ENCODE measurements around the gene ADM2. TPM values are rescaled to one million over a fixed set of nuclear protein-coding genes. Genes with fewer than 3 reads are reported as not detected.

ADM2 gene
- total RNA-seq, 1 donor from 2014 or later: 23.0 TPM

- Mint-ChIP-seq H3K9me3 (ENCODE audit: unreplicated experiment) (no peaks in the 10 kb centered on the region), H3K4me3 (ENCODE audit: unreplicated experiment) (no peak overlapping the region), H3K4me1 (ENCODE audit: low read depth, unreplicated experiment) (peaks cover 4% of the 10 kb centered on the region), H3K36me3 (ENCODE audit: low read depth, unreplicated experiment) (peaks cover 5% of the 10 kb centered on the region), H3K27ac (ENCODE audit: unreplicated experiment) (no peak overlapping the region), H3K27me3 (ENCODE audit: low read depth, unreplicated experiment) (no peaks in the 10 kb centered on the region)
- Histone ChIP-seq H3K79me2 (ENCODE audit: insufficient read depth, low read length) (peaks cover 35% of the 10 kb centered on the region), H2AFZ (ENCODE audit: low read depth, low read length) (no peak overlapping the region), H3K4me2 (ENCODE audit: low read length) (no peak overlapping the region), H3K9me3 (ENCODE audit: insufficient read depth, low read depth, low read length) (no peaks in the 10 kb centered on the region), H3K4me1 (ENCODE audit: insufficient read depth, low read length) (peaks cover 16% of the 10 kb centered on the region), H4K20me1 (ENCODE audit: insufficient read depth, low read length) (peaks cover 30% of the 10 kb centered on the region), H3K27ac (ENCODE audit: low read depth, low read length) (no peak overlapping the region), H3K27me3 (ENCODE audit: insufficient read depth, low read length) (no peaks in the 10 kb centered on the region), H3K9ac (ENCODE audit: low read length) (no peak overlapping the region), H3K4me3 (ENCODE audit: insufficient read depth, low read depth, low read length) (no peak overlapping the region), H3K36me3 (ENCODE audit: insufficient read depth, low read length) (no peaks in the 10 kb centered on the region)
- no peak for TF ChIP-seq EZH2 (IDR thresholded peaks at IDR 0.05; ENCODE audit: insufficient read depth, low read length)
- TF ChIP-seq, protein P1, sequence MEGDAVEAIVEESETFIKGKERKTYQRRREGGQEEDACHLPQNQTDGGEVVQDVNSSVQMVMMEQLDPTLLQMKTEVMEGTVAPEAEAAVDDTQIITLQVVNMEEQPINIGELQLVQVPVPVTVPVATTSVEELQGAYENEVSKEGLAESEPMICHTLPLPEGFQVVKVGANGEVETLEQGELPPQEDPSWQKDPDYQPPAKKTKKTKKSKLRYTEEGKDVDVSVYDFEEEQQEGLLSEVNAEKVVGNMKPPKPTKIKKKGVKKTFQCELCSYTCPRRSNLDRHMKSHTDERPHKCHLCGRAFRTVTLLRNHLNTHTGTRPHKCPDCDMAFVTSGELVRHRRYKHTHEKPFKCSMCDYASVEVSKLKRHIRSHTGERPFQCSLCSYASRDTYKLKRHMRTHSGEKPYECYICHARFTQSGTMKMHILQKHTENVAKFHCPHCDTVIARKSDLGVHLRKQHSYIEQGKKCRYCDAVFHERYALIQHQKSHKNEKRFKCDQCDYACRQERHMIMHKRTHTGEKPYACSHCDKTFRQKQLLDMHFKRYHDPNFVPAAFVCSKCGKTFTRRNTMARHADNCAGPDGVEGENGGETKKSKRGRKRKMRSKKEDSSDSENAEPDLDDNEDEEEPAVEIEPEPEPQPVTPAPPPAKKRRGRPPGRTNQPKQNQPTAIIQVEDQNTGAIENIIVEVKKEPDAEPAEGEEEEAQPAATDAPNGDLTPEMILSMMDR (IDR thresholded peaks at IDR 0.05; ENCODE audit: insufficient read depth, low read depth, low read length): no peak
- DNase-seq (ENCODE audit: low read depth) (no peak), FAIRE-seq (no peak)
Measured at GRCh38 chr22:50521710-50522109, 40.4 kb downstream of the ADM2 start.

- H3K9ac ChIP-seq (ENCODE audit: low read length): no peak overlapping the region
- H3K4me3 ChIP-seq (ENCODE audit: insufficient read depth, low read depth, low read length): no peak overlapping the region
- DNase-seq (ENCODE audit: low read depth): no peak
- Mint-ChIP-seq H3K27ac (ENCODE audit: unreplicated experiment) (no peak overlapping the region), H3K4me3 (ENCODE audit: unreplicated experiment) (no peak overlapping the region), H3K4me1 (ENCODE audit: low read depth, unreplicated experiment) (peaks cover 4% of the 10 kb centered on the region), H3K36me3 (ENCODE audit: low read depth, unreplicated experiment) (peaks cover 5% of the 10 kb centered on the region), H3K27me3 (ENCODE audit: low read depth, unreplicated experiment) (no peaks in the 10 kb centered on the region), H3K9me3 (ENCODE audit: unreplicated experiment) (no peaks in the 10 kb centered on the region)
- H4K20me1 ChIP-seq (ENCODE audit: insufficient read depth, low read length): peaks cover 25% of the 10 kb centered on the region
- TF ChIP-seq EZH2 (IDR thresholded peaks at IDR 0.05; ENCODE audit: insufficient read depth, low read length): no peak
- TF ChIP-seq, protein P1 (IDR thresholded peaks at IDR 0.05; ENCODE audit: insufficient read depth, low read depth, low read length): no peak
- H2AFZ ChIP-seq (ENCODE audit: low read depth, low read length): no peak overlapping the region
- FAIRE-seq: no peak
- no peaks in the 10 kb centered on the region for H3K36me3 ChIP-seq (ENCODE audit: insufficient read depth, low read length)
- peaks cover 36% of the 10 kb centered on the region for H3K79me2 ChIP-seq (ENCODE audit: insufficient read depth, low read length)
- no peak overlapping the region for H3K4me2 ChIP-seq (ENCODE audit: low read length)
- no peaks in the 10 kb centered on the region for H3K9me3 ChIP-seq (ENCODE audit: insufficient read depth, low read depth, low read length)
- peaks cover 20% of the 10 kb centered on the region for H3K4me1 ChIP-seq (ENCODE audit: insufficient read depth, low read length)
- no peak overlapping the region for H3K27ac ChIP-seq (ENCODE audit: low read depth, low read length)
- H3K27me3 ChIP-seq (ENCODE audit: insufficient read depth, low read length): no peaks in the 10 kb centered on the region
Measured at GRCh38 chr22:50522208-50522805, 41.0 kb downstream of the ADM2 start.

GRCh38 chr22:50522806-50523438, 41.6 kb downstream of the ADM2 start:
- Histone ChIP-seq H3K36me3 (ENCODE audit: insufficient read depth, low read length) (no peaks in the 10 kb centered on the region), H3K79me2 (ENCODE audit: insufficient read depth, low read length) (peaks cover 36% of the 10 kb centered on the region), H3K27me3 (ENCODE audit: insufficient read depth, low read length) (no peaks in the 10 kb centered on the region), H3K27ac (ENCODE audit: low read depth, low read length) (no peak overlapping the region), H2AFZ (ENCODE audit: low read depth, low read length) (no peak overlapping the region), H3K4me2 (ENCODE audit: low read length) (no peak overlapping the region), H3K4me1 (ENCODE audit: insufficient read depth, low read length) (peaks cover 20% of the 10 kb centered on the region), H3K9me3 (ENCODE audit: insufficient read depth, low read depth, low read length) (no peaks in the 10 kb centered on the region), H3K9ac (ENCODE audit: low read length) (no peak overlapping the region), H4K20me1 (ENCODE audit: insufficient read depth, low read length) (peaks cover 31% of the 10 kb centered on the region), H3K4me3 (ENCODE audit: insufficient read depth, low read depth, low read length) (no peak overlapping the region)
- no peak for DNase-seq (ENCODE audit: low read depth)
- H3K27ac Mint-ChIP-seq (ENCODE audit: unreplicated experiment): no peak overlapping the region
- H3K27me3 Mint-ChIP-seq (ENCODE audit: low read depth, unreplicated experiment): no peaks in the 10 kb centered on the region
- H3K4me1 Mint-ChIP-seq (ENCODE audit: low read depth, unreplicated experiment): peaks cover 4% of the 10 kb centered on the region
- TF ChIP-seq EZH2 (IDR thresholded peaks at IDR 0.05; ENCODE audit: insufficient read depth, low read length): no peak
- TF ChIP-seq, protein P1 (IDR thresholded peaks at IDR 0.05; ENCODE audit: insufficient read depth, low read depth, low read length): no peak
- H3K4me3 Mint-ChIP-seq (ENCODE audit: unreplicated experiment): no peak overlapping the region
- peaks cover 5% of the 10 kb centered on the region for H3K36me3 Mint-ChIP-seq (ENCODE audit: low read depth, unreplicated experiment)
- peaks cover 3% of the 10 kb centered on the region for H3K9me3 Mint-ChIP-seq (ENCODE audit: unreplicated experiment)
- no peak for FAIRE-seq
